Fibroblast of villous mesenchyme (primary cell): Measurements from ENCODE around the gene TRAP1. TPM values are rescaled to one million over a fixed set of nuclear protein-coding genes. Genes with fewer than 3 reads are reported as not detected.

Experiments
- DNase-seq: peaks from one replicate; pipeline ENCODE4 v3.0.0-alpha.2; 2010; ENCODE audit warnings: low read depth
- H3K4me3 ChIP-seq: 2 replicates; pipeline ENCODE4 v1.5.1; 2011; ENCODE audit warnings: low read depth, mild to moderate bottlenecking, low read length
- total RNA-seq: library from RNA; depleted of rRNA; stranded (reverse); fragments of >200 nt; gene quantifications from 2 replicates; pipeline ENCODE4 v1.2.3, GENCODE V29; 2012
- TF ChIP-seq, protein P1 (sequence below): IDR thresholded peaks from 2 replicates; pipeline ENCODE4 v1.5.1; 2012; ENCODE audit warnings: low read depth, mild to moderate bottlenecking, low read length; ENCODE audit not compliant: insufficient read depth

Gene TRAP1
- total RNA-seq, 1 donor: 59.6 TPM

DNA sequence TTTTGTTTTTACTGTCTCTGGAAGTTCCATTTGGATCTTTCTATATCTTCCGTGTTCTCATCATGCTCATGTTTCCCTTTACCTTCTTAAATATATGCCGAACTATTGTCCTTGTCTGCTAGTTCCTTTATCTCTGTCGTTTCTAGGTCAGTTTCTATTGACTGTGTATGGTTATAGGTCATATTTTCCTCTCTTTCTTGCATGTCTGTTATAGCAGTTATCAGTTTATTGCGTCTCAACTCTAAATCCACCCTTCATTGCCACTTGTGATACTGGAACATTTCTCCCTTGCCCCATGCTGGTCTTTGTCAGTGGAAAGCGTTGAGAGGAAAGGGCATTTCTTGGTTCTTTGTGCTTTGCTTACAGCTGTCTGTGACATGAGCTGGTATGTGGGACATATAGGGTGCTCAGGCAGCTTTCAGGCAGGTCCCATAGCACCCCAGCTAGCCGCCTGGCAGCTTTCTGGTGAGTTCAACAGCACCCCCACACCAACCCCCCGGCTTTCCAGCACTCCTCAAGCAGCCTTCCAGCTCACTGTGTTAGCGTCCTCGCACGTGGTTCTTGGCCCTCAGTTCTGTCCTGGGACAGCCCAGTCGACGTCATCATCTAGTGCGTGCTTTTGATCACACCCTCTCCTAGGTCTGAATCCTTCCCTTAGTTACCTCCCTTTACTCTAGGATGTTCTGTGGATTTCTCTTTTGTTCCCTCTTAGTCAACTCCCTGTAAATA, 78.2 kb downstream of the TRAP1 start:
- H3K4me3 ChIP-seq: no peak overlapping the region
- DNase-seq: no peak
- TF ChIP-seq, protein P1, sequence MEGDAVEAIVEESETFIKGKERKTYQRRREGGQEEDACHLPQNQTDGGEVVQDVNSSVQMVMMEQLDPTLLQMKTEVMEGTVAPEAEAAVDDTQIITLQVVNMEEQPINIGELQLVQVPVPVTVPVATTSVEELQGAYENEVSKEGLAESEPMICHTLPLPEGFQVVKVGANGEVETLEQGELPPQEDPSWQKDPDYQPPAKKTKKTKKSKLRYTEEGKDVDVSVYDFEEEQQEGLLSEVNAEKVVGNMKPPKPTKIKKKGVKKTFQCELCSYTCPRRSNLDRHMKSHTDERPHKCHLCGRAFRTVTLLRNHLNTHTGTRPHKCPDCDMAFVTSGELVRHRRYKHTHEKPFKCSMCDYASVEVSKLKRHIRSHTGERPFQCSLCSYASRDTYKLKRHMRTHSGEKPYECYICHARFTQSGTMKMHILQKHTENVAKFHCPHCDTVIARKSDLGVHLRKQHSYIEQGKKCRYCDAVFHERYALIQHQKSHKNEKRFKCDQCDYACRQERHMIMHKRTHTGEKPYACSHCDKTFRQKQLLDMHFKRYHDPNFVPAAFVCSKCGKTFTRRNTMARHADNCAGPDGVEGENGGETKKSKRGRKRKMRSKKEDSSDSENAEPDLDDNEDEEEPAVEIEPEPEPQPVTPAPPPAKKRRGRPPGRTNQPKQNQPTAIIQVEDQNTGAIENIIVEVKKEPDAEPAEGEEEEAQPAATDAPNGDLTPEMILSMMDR: no peak

DNA sequence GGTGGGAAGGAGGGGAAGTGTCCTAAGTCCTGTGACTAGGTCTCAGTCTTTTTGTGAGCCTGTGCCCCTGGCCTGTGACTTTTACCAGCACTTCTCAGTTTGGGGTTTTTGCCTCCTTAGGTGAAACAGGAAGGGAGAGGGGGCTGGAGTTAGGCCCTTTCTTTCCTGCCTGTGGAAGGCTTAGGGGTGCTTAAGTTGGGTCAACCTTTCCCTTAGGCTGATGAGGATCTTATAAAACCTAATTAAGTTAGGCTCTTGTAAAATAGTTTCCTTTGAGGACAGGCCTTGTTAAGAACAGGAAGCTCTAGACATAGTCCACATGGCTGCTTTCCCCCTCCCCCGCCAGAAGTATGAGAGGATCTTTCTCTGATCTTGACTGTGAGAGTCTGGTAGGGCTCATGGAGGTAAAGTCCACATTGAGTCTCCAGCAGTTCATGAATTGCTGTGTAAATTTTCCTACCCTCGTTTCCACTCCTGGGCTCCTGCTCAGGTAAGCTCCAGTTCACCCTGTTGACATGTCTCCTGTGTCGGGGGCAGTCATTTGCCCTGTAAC, 79.9 kb downstream of the TRAP1 start:
- DNase-seq: peak; percentile 77
- TF ChIP-seq, protein P1: no peak
- H3K4me3 ChIP-seq: no peak overlapping the region

- H3K4me3 ChIP-seq: no peak overlapping the region
- TF ChIP-seq, protein P1: no peak
- no peak for DNase-seq
Observed at GRCh38 chr16:3625911-3626732, 91.2 kb downstream of the TRAP1 start.

DNA sequence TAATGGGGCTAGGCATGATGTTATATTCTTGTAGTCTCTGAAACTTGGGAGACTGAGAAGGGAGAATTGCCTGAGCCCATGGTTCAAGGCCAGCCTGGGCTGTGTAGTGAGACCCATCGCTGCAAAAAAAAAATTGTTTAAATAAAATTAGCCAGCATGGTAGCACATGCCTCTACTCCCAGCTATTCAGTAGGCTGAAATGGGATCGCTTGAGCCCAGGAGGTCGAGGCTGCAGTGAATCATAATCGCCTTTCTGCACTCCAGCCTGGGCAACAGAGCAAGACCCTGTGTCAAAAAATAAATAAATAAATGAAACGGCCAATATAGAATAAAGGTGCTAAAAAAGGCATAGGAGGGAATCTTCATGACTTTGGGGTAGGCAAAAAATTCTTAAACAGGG, 92.0 kb downstream of the TRAP1 start:
- no peak overlapping the region for H3K4me3 ChIP-seq
- TF ChIP-seq, protein P1: no peak
- no peak for DNase-seq

GRCh38 chr16:3623642-3624041, 93.7 kb downstream of the TRAP1 start:
- TF ChIP-seq, protein P1: no peak
- DNase-seq: no peak
- H3K4me3 ChIP-seq: no peak overlapping the region

DNA sequence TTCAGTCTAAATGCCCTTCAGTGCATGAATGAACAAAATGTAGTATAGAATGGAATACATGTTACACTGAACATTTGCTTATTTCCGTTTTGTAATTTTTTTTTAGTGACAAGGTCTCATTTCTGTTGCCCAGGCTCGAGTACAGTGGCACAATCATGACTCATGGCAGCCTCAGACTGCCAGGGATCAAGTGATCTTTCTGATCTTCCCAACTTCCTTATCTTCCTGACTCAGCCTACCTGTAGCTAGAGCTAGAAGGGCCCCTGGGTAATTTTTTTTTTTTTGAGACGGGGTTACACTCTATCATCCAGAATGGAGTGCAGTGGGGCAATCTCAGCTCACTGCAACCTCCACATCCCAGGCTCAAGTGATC, 98.6 kb downstream of the TRAP1 start:
- DNase-seq: no peak

More for the DNA sequence above, 98.6 kb downstream of the TRAP1 start:
- no peak overlapping the region for H3K4me3 ChIP-seq
- TF ChIP-seq, protein P1: no peak
